GM12864 (cell line): ENCODE measurements around the gene SPX.

Experiments used
- DNase-seq: peaks from one replicate; pipeline ENCODE4 v3.0.0-alpha.2; 2011; ENCODE audit warnings: low read depth
- H3K4me3 ChIP-seq: 2 replicates; pipeline ENCODE4 v1.5.1; 2011; ENCODE audit warnings: mild to moderate bottlenecking, low read depth, low read length, control low read depth
- CTCF ChIP-seq: IDR thresholded peaks from 2 replicates; pipeline ENCODE4 v1.5.1; 2011; ENCODE audit warnings: low read depth, mild to moderate bottlenecking, moderate library complexity, low read length, control low read depth, inconsistent platforms; ENCODE audit errors: missing control alignments

Gene SPX

GRCh38 chr12:21538061-21538653, 12.1 kb downstream of the SPX start:
- no peak for DNase-seq
- H3K4me3 ChIP-seq = no peak overlapping the region
- TF ChIP-seq CTCF = no peak

GRCh38 chr12:21539797-21540196, 13.7 kb downstream of the SPX start:
- H3K4me3 ChIP-seq = no peak overlapping the region
- no peak for DNase-seq
- TF ChIP-seq CTCF = no peak

- TF ChIP-seq CTCF = no peak
- no peak overlapping the region for H3K4me3 ChIP-seq
- DNase-seq = no peak
These were observed 15.7 kb downstream of the SPX start for GRCh38 chr12:21541773-21542172.

GRCh38 chr12:21542403-21542802, 16.3 kb downstream of the SPX start:
- no peak for DNase-seq
- no peak overlapping the region for H3K4me3 ChIP-seq
- TF ChIP-seq CTCF = no peak

GRCh38 chr12:21543151-21543550, 17.1 kb downstream of the SPX start:
- no peak for DNase-seq
- H3K4me3 ChIP-seq = no peak overlapping the region
- TF ChIP-seq CTCF = no peak

- TF ChIP-seq CTCF = no peak
- DNase-seq = no peak
- no peak overlapping the region for H3K4me3 ChIP-seq
These were observed 19.5 kb downstream of the SPX start for GRCh38 chr12:21545557-21545956.

GRCh38 chr12:21546716-21547115, 20.6 kb downstream of the SPX start:
- no peak for DNase-seq
- no peak overlapping the region for H3K4me3 ChIP-seq
- no peak for TF ChIP-seq CTCF
